HG02973 (cell line): ENCODE measurements around the gene TRERF1.

Experiments
- ATAC-seq: cut with Tn5 transposase; IDR thresholded peaks from one replicate; pipeline ENCODE4 v1.9.1; 2021; ENCODE audit warnings: moderate library complexity; ENCODE audit not compliant: unreplicated experiment

TRERF1 gene

DNA sequence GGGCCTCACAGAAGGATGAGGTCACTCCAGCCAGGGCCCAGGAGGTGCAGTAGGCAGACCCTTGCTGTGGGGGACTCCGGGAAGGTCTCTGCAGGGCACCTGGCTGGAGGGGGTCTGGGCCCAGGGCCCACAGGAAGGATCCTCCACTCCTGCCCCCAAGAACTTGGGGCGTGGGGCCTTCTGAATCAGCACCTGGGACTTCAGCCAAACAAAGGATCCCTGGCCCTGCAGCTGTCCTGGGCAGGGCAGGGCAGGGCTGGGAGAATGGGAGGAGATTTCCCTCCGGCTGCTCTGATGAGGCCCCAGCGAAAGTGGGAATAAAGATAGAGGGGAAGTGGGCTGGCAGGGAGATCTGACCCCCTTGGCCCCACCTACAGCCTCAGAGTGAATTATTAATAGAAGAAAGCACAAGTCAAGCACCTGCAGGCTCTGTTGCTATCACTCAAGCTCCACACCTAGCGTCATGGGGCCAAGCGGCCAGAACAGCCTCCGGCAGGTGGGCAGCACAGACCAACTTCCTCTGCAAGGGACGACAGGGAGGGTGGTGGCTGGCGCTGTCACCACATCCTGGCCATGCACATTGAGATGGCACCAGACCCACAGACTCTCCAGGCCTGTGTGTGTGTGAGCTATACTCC is 172.5 kb downstream of the TRERF1 start:
- ATAC-seq: no peak

DNA sequence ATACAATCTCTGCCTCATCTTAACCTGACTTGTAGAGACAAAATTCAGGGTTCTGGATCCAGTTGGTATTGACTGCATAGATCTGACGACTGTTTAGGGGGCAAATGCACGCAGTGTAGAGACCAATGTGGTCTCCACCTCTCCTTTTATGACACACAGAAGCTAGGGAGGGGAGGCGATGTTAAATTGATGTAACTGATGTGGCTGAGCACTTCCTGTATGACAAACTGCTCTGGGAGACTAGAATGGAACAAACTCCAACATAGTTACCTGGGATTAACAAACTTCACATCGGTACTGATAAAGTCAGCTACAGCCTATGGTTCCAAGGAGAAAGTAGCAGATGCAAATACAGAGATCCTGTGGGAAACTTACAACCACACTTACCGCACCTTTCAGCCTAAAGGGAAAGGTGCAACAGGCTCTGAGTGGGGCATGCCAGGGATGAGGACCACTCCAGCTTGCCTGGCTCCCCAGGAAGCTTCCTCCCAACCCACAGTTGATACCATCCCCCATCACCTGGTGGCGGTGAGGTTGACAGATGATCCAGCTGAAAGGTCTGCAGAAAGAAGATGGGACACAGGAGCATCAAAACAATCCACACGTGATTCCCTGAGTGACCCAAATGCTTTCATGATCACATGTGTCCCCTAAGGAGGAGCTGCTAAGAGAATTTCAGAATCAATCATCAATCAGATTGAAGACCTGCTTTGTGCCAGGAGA is 173.4 kb downstream of the TRERF1 start:
- ATAC-seq: no peak

DNA sequence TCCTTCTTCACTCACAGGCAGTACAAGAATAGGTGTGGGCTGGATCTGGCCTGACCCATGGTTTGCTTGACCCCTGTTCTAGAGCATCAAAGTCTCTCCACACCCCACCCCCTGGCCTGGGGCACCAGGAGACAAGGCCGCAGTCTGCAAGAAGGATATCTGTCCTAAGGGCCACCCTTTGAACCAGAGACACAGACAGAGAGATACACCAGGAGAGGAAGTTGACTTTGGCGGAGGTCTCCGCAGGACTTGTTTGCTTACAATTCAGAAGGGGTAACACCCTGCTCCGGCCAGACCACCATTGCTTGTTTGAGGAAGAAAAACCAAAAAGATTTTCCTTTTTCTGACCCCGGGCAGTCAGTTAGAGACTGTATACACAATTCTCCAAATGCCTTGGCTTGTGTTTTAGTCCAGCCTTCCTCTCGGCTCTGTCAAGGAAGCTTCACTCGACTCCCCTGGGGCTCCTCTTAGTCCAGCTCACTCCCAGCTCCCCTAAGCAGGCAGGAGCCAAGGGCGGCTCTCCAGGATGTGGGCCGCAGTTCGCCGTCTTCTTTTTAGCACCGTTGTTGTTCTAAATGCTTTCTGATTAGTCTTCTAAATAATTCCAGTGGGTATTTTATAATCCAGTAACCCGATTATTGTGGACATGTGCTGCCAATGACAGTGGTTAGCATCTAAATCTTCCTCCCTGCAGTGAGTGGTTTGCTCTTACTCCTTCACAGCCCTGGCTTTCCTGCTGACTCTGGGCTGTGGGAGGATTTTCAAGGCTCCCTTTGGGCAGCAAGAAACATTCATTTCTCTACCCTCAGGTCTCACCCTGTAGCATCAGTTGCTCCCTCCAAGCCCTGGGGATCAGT is 175.5 kb downstream of the TRERF1 start:
- ATAC-seq: no peak

DNA sequence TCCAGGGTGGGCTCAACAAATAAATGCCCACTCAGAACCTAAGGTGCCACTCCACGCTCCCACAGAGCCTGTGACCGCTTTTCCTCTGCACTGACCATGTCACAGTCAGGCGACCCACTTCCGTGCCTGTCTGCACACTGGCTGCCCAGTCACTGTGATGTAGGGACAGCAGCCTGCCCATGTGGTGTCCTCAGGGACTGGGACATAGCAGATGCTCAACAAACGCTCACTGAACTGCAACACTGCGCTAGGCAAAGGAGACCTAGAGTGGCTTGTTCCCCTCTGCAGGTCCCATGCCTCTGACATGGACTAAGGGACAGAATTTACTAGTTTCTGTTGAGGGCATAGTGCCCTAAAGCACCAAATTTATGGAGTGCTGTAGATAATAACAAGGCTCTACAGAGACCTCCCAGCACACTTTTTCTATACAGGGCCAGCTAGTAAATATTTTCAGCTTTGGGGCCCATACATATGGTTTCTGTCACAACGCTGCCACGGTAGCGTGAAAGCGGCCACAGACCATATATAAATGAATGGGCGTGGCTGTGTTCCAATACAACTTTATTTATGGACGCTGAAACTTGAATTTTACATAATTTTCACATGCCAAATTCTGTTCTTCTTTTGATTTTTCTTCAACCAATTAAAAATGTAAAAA is 176.2 kb downstream of the TRERF1 start:
- no peak for ATAC-seq

DNA sequence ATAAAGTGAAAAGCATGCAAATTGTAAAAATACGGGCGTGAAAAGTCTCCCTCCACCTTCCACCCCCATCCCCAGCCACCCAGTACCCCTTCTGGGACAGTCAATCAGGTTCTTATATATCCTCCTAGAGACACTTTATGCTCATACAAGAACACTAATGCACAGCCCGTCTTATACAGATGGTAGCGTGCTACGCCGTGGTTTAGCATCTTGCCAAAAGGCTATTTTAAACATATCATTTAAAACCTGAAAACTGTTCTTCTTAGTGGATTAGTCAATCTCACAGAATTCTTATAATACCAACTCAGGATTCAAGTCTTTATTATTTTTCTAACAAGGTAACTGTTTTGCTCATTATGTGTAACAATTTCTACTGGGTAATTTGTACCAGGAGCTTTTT is 176.8 kb downstream of the TRERF1 start:
- ATAC-seq: no peak

DNA sequence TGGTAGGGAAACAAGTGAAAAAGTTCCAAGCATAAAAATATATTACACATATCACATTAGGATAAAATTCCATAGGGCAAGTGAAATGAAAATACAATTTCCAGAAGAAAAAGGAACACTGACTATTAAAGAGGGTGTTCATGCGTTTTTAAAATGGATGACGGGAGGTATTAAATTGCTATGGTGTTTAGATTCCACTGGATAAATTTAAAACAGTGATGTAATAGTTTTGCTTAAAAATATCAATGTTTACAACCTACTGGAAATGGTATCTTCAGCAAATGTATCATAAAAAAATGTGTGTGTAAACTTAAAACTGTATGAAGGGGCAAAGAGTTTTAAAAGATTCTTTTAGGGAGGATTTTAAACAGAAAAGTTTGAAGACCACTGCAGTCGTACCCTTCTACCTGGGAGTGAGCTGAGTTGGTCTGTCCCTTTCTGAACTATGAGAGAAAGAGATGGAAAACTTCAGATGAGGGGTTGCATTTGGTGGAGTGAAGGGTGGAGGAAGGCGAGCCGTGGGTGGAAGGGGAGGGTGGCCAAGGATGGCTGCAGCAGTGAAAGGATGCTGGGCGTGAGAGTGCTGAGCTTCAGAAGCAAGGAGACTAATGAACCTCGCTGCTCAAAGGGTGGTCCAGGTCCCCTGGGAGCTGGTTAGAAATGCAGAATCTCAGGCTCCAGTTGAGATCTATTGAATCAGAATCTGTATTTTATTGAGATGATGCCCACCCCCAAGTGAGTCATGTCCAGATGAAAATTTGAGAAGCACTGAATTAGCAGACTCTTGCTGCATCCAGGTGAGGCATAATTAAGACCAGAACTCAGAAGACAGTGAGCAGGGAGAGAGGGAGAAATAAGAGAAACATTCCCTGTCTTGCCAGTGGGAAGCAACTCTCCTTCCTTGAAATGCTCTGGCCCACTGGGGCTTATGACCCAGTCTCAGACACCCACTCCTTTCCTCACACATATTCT is 179.6 kb downstream of the TRERF1 start:
- ATAC-seq: no peak

DNA sequence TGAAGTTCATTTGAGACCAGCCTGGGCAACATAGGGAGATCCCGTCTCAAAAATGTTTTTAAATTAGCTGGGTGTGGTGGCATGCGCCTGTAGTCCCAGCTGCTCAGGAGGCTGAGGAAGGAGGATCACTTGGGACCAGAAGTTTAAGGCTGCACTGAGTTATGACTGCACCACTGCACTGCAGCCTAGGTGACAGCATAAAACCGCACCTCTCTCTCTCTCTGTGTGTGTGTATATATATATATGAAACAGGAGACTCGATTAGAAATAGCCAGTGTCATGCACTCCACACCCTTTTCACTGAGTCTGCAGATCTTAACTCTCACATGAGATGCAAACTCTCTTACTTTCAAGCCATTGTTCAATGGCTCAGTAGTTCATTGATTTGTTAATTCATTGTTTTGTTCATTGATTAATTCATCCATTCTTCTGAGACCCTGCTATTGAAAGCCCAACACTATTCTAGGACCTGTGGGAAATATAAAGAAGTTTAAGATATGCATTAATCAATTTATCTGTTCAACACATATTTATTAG is 181.7 kb downstream of the TRERF1 start:
- ATAC-seq: peak; percentile 15

DNA sequence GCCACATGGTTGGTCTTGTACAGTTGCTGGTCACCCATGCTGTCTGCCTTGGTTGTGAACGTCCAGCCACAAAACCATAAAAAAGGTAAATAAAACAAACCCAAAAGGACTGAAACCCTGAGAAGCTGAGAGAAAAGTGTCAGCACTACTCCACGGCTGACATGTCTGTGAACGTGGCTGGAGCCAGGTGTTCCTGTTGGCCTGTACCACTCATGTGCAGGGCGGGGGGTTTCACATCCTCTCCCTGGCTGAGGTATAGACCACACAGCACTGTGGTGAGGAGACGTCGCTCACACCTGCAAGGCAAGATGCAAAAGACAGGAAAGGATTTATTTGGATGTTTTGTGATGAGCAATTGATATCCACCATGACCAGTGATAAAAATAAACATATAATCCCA is 182.2 kb downstream of the TRERF1 start:
- ATAC-seq: peak; percentile 90

DNA sequence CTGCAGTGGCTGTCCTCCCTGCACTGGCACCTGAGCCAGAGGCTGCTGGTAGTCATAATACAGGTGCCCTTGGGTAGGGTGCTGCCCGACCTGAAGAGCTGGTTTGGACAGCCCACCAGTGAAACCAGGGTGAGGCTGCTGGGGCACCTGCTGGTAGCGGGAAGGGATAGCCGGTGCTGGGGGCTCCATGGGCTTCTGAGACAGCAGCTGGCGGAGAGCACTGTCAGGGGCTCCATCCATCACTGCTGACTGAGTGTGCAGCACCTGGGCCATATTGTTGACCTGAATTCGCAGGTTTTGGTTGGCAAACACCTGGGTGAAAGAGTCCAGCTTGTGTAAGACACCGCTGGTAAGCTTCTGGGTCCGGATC is 182.9 kb downstream of the TRERF1 start:
- no peak for ATAC-seq

DNA sequence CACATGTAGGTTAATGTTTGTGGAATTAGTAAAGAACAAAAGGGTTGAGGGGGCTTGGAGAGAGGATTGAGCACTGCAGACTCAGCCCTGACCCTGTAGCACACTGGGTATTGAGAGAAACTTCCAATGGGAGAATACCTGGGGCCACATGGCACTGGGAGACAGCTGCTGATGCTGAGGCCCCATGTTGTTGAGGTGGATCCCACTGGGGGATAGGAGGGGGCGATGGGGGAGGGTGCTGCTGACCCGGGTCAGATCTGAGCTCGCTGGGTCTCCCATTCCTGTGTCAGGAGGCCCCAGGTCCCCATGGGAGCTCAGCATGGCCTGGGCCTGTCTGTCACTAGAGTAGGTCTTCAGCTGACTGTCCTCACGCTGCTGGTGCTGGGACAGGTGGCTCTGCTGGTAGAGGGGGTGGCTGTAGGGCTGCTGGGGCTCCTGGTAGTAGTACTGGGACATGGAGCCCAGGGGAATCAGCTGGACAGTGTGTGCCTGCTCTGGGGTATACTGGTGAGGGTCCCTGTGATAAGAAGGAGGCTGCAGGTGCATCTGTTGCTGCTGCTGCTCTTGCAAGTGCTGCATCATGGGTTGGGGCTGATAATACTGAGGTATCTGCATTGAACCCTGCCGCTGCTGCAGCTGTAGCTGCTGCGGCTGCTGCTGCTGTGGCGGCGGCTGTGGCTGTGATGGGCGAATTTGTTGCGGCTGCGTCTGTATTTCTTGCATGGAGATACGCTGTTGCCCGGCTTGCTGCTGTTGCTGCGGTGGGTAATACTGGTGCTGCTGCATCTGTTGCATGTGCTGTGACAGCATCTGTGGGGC is 183.5 kb downstream of the TRERF1 start:
- ATAC-seq: no peak

DNA sequence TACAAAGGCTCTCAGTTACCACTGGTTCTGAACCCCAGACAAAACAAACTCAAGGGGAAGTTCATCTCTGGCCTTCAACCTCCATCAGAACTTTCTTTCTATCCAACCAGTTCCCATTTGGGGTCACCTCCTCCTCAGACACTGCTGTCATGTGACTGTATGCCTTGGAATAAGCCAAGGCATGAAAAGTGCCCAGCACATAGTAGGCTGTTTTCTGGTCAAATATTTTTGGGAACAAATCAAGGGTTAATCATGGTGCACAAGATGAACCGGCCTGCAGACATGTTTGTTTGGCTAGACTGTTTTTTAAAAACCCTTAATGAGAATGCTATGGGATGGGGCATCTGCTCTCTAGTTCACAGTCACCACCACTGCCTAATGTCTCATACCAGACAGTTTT is 185.2 kb downstream of the TRERF1 start:
- no peak for ATAC-seq

DNA sequence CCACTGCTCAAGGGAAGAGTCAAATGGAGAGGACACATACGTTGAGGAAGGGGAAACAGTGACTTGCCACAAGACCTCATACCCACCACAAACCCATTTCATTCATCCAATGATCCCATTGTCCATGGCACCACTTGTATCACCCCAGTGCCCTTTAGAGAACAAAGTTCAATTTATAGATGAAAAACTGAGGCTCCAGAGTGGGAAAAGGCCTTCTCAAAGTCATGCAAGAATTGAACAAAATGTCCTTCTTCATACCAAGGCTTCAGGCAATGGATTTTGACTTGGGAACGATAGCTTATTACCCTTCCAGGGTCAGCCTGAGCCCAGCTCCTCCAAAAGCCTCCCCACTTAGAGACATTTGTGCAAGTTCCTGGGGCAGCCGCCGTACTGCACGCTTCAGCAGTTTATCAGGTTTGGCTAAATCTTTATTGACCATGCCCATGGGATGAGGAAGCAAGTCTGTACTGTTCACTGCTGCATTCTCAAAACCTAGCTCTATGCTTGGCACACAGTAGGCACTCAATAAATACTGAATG is 186.8 kb downstream of the TRERF1 start:
- ATAC-seq: no peak

DNA sequence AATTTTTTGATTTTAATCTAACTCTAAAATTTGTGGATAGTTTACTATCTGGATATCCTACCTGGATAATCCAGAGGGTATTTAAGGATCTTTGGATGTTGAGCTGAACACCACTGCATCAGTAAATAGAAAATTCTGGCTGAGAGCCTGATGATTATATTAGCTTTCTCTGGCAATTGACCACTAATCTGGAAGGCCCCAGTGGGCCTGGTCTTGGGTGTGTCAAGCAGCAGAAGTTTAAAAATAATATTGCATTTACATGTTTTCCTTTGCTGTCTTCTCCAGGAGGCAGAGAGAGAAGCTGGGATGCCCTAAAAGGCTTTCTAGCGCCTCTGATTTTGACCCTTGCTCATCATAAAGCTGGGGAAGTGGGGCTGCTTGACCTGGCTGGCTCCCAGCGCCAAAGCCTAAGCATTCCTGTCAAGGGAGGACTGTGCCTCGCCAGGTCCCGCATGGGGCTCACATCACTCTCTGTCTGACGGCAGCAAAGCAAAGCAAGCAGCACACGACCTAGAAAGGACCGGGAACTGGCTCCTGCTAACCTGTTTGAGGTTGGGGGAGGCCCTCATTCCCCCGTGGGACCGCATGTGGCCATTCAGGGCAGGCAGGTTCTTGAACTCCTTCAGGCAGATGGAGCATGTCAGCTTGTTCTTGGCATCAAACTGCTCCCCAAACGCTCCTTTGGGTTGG is 187.4 kb downstream of the TRERF1 start:
- ATAC-seq: no peak

DNA sequence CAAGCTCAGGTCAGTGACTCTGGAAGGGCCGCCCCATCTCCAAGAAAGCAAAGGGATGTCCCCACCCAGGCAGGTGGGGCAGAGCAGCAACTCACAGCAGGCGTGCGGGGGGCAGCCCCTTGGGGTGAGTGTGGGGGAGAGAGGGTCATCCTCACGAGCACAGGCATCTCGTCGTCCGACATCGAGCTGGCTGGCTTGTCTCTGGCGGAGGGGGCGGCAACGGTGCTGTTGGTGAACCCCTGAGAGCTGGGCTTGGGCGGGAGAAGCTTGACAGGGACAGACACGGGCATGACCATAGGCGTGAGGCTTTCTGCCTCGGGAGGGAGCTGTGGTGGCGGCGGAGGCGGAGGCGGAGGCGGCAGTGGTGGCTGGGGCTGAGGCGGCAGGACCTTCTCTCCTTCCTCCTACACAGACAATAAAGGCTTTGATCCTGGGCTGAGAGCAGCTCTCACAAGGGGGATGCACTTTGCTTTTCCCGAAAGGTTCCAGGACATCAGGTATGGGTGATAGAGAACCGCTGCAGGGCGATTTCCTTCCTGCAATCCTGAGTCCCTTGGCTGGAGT is 188.5 kb downstream of the TRERF1 start:
- ATAC-seq: no peak

DNA sequence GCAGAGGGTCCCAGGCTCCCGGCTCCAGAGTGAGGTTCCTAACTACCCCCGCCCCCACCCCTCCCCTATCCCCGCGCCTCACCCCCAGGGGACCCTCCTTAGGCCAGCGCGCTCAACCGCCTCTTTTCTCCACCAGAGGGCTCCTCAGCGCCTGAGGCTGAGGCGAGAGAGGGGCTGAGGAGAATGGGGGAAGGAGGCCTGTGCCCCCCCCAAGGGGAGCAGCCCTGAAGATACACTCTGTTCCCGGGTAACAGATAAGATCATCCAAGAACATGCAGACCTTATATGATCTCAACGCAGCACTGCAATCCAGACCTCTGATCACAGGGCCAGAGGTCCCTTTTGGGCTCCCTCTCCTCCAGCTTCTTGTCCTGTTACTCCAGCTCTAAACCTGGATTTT is 190.8 kb downstream of the TRERF1 start:
- ATAC-seq: no peak

DNA sequence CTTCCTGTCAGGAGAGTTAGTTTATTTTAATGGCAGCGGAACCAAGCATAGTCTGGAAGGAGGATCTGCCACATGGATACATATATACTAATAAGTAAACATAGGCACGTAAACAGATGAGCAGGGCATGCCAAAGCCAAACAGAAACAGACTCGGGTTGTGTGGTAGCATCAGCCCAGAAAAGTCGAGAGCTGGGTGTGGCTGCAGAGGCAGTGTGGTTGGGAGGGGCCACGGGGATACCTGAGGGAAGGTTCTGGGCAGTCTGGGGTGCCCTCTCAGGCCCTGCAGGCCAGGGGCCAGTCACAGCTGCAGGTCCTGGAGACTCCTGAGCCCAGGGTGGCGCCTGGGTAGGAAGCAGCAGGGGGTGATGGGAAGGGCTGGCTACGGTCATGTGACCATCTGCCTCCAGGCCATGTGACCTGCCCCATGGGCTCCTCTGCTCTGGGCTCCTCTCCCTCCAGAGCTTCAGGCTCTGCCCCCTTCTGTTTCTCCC is 191.3 kb downstream of the TRERF1 start:
- no peak for ATAC-seq

DNA sequence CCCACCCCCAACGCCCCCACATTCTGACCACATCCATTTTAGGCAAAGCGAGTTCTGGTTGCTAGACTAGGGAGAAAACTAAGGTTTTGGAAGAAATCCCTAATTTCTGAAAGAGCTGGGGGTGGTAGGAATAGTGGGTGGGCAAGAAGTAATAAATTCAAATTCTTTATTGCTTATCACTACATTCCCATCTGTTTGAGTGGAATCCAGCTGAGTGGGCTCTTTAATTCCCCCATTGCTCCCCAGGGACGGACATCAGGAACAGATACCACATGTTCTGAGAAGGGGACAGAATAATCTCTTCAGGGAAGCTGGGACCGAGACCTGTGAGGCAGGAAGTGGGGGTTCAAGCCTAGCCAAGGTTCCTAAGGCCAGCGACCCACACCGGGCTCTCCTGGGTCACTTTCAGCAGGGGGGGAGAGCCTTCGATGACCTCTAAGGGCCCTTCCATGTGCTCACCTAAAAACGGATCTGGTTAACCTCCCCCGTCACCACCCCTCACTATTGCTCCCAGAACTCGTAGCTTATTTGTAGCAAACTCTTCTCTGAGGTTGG is 191.8 kb downstream of the TRERF1 start:
- no peak for ATAC-seq
